LNCaP clone FGC (cell line): ENCODE measurements around the gene ARRB1.

ENCODE experiments used
- DNase-seq: peaks from one replicate; pipeline ENCODE4 v3.0.0-alpha.2; 2011; ENCODE audit warnings: low read depth
- H3K4me3 ChIP-seq: 2 replicates; pipeline ENCODE4 v1.5.1; 2011; ENCODE audit warnings: mild to moderate bottlenecking, low read depth, low read length, control low read depth
- TF ChIP-seq, protein P1 (sequence below): IDR thresholded peaks from 2 replicates; pipeline ENCODE4 v1.5.1; 2012; ENCODE audit warnings: mild to moderate bottlenecking; ENCODE audit not compliant: control insufficient read depth, insufficient read depth; ENCODE audit errors: extremely low read depth

ARRB1 gene

DNA sequence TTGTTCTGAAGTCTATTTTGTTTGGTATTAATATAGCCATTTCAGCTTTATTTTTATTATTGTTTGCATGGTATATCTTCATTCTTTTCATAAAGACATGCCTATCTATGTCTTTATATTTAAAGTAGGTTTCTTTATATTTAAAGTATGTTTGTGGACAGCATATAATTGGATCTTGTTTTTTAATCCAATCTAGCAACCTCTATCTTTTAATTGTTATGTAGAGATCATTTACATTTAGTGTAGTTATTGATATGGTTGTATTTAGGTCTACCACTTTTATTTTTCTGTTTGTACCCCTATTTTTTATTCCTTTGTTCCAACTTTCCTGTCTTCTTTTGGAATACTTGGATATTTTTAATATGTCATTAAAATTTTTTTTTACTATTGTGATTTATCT, 97.1 kb downstream of the ARRB1 start:
- no peak for DNase-seq
- no peak overlapping the region for H3K4me3 ChIP-seq
- TF ChIP-seq, protein P1, sequence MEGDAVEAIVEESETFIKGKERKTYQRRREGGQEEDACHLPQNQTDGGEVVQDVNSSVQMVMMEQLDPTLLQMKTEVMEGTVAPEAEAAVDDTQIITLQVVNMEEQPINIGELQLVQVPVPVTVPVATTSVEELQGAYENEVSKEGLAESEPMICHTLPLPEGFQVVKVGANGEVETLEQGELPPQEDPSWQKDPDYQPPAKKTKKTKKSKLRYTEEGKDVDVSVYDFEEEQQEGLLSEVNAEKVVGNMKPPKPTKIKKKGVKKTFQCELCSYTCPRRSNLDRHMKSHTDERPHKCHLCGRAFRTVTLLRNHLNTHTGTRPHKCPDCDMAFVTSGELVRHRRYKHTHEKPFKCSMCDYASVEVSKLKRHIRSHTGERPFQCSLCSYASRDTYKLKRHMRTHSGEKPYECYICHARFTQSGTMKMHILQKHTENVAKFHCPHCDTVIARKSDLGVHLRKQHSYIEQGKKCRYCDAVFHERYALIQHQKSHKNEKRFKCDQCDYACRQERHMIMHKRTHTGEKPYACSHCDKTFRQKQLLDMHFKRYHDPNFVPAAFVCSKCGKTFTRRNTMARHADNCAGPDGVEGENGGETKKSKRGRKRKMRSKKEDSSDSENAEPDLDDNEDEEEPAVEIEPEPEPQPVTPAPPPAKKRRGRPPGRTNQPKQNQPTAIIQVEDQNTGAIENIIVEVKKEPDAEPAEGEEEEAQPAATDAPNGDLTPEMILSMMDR = no peak

DNA sequence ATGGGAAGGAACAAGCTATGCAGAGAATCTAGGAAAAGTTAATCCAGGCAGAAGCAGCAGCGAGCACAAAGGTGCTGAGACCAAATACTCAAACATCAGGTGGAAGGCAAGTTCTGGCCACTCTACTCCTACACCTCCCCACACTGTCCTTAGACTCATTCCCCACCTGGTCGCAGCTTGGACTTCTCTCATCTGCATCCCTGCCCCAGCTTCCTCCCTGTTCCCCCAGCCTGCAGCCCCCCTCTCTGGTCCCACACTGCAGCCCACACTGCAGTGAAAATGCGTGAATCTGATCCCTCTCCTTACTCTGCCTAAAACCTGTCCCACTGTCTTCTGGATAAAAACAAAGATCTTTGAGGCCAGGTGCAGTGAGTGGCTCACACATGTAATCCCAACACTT, 101.8 kb downstream of the ARRB1 start:
- no peak for DNase-seq
- TF ChIP-seq, protein P1 = no peak
- H3K4me3 ChIP-seq = no peak overlapping the region

DNA sequence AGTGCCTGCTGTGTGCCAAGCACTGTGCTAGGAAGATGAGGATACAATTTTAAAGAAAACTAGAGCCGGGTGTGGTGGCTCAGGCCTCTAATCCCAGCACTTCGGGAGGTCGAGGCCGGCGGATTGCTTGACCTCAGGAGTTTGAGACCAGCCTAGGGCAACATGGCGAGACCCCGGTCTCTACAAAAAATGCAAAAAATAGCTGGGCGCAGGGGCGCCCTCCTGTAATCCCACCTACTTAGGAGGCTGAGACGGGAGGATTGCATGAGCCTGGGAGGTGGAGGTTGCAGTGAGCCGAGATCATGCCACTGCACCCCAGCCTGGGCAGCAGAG, 102.6 kb downstream of the ARRB1 start:
- H3K4me3 ChIP-seq = no peak overlapping the region
- DNase-seq = no peak
- TF ChIP-seq, protein P1 = no peak

DNA sequence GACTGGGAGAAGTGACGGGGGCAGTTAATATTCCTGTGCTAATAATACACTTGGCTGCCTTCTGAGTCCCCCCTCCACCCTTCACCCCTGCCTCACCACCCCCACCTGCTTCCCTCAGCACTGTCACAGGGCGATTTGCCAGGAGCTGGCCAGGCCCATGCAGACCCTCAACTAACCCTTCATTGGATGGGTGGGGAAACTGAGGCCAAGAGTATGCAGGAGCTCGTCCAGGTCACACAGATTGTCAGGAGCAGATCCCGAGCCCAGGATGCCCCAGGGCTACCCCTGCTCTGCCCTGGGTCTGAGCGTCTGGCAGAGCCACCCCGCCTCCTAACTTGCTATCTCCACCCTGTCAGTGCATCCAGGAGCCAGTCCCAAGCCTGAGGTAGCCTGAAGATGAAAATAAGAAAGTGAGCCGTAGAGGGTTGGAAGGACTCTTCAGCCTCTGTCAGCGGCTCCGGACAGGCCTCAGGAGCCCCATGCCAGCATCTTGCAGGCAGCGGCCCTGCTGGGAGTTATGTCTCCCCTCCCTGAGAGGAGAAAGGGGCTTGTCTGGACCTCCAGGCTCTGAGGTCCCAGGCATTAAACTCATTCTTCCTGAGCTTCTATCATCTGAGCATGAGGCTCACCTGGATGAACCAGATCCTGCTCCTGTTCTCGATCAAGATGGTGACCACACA, 104.7 kb downstream of the ARRB1 start:
- TF ChIP-seq, protein P1 = no peak
- DNase-seq = no peak
- no peak overlapping the region for H3K4me3 ChIP-seq

DNA sequence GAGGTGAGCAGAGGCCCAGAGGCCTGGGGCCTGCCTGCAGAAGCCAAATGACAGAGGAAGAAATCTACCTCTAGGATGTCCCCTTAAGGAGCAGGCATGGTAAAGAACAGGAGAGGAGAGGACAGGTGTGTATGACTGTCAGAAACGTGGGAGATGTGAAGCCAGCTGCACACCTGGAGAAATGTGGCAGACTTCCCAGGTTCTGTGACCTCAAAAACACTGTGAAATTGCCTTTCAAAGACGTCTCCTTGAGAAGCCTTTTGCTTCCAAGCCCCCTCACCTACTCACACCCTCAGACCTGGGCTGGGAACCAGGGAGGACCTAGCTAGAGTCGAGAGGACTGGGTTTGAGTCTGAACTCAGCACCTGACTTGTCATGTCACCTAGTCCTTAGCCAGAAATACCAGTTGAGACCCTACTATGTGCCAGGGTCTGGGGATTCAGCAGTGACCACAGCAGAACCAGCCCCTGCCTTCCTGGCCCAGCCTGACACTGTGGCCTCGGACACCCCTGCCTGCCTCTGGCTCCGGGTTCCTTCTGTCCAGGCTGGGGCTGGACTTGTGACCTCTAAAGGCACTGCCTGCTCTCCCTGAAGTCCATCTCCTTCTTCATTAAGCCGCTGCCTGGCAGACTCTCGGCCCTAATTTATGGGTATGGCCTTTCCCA, 105.3 kb downstream of the ARRB1 start:
- DNase-seq = no peak
- TF ChIP-seq, protein P1 = no peak
- H3K4me3 ChIP-seq = no peak overlapping the region

DNA sequence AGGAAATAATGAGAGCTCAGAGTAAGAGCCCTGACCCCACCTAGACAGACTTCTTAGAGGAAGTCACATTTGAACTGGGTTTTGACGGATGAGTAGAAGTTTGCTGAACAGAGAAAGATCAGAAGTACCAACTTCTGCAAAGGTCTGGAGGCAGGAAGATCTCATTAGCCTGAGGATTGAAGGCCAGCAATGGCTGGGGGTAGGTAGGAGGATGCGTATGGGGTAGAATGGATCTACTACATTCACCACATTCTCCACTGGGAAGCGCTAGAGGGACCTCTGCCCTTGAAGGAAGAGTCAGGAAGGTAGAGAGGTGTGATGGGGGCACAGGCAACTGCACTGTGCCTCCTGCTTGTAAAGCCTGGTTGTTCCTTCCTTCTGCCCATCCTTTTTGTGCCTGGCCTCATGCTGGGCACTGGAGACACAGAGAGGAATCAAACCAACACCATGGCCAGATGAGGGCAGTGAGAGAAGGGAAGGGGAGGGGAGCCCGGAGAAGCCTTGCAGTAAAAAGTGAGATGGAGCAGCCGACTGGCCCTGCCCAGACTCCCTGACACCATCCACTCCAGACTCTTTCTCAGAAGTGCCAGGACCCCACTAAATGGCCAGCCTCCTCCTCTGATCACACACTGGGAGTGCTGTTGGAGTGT, 106.0 kb downstream of the ARRB1 start:
- TF ChIP-seq, protein P1 = no peak
- DNase-seq = no peak
- H3K4me3 ChIP-seq = no peak overlapping the region
